IMR-90 (cell line): Measurements from ENCODE around the gene PCYT2. TPM values are rescaled to one million over a fixed set of nuclear protein-coding genes. Genes with fewer than 3 reads are reported as not detected.

Source experiments
- ATAC-seq: fragments of 200-7000 bp; cut with Tn5 transposase; 2 replicates; pipeline ENCODE4 v1.9.1; 2020; ENCODE audit warnings: low read depth, mild to moderate bottlenecking, moderate library complexity
- BruUV-seq: library from RNA; stranded (reverse); fragments of 400-500 nt; replicated peaks from 2 replicates; lab custom pipeline; 2021; lab: Mats Ljungman, UMichigan
- CTCF ChIA-PET: fragments of 300-600 bp; formaldehyde crosslinking; extraction: SDS; loops from one replicate; lab custom pipeline; 2021; ENCODE audit warnings: antibody characterized with exemption; lab: Yijun Ruan, JAX
- POLR2A ChIA-PET: fragments of 300-600 bp; sonication (Branson Sonifier 250); formaldehyde crosslinking; loops from one replicate; lab custom pipeline; 2022; ENCODE audit warnings: antibody characterized with exemption; ENCODE audit not compliant: unreplicated experiment; lab: Charles Lee
- DNase-seq: peaks from one replicate; pipeline ENCODE4 v3.0.0; 2013
- H2AFZ ChIP-seq: replicated peaks from 2 replicates; pipeline ENCODE3; 2013; ENCODE audit warnings: low read length, mild to moderate bottlenecking; ENCODE audit not compliant: poor library complexity
- H2AK5ac ChIP-seq: 2 replicates; pipeline ENCODE4 v1.6.1; 2013; ENCODE audit warnings: low read depth, low read length, inconsistent platforms
- H2AK9ac ChIP-seq: replicated peaks from 2 replicates; pipeline ENCODE3; 2013; ENCODE audit warnings: mild to moderate bottlenecking, low read depth, low read length, moderate library complexity; ENCODE audit not compliant: poor library complexity
- H2BK120ac ChIP-seq: 2 replicates; pipeline ENCODE4 v1.6.1; 2013; ENCODE audit warnings: low read depth, low read length, inconsistent platforms
- H2BK15ac ChIP-seq: 3 replicates; pipeline ENCODE4 v1.6.1; 2013; ENCODE audit warnings: low read depth, low read length, inconsistent platforms
- H2BK20ac ChIP-seq: 2 replicates; pipeline ENCODE4 v1.6.1; 2013; ENCODE audit warnings: low read depth, mild to moderate bottlenecking, inconsistent platforms, low read length, moderate library complexity
- H2BK5ac ChIP-seq: 2 replicates; pipeline ENCODE4 v1.6.1; 2013; ENCODE audit warnings: mild to moderate bottlenecking, low read depth, low read length, inconsistent platforms; ENCODE audit not compliant: poor library complexity, severe bottlenecking
- H3K14ac ChIP-seq: replicated peaks from 2 replicates; pipeline ENCODE4 v1.6.1; 2013; ENCODE audit warnings: low read depth, low read length, inconsistent platforms
- H3K18ac ChIP-seq: 2 replicates; pipeline ENCODE4 v1.6.1; 2013; ENCODE audit warnings: low read depth, low read length, control low read depth
- H3K23ac ChIP-seq: 2 replicates; pipeline ENCODE4 v1.6.1; 2013; ENCODE audit warnings: low read depth, low read length, inconsistent platforms
- H3K27ac ChIP-seq: 2 replicates; pipeline ENCODE4 v1.5.1; 2013; ENCODE audit warnings: mild to moderate bottlenecking, control low read depth, low read length; ENCODE audit not compliant: insufficient read depth
- H3K27me3 ChIP-seq: 2 replicates; pipeline ENCODE4 v1.6.1; 2013; ENCODE audit warnings: low read length; ENCODE audit not compliant: control insufficient read depth, insufficient read depth
- H3K36me3 ChIP-seq: 2 replicates; pipeline ENCODE4 v1.6.1; 2013; ENCODE audit warnings: low read length, mixed read lengths; ENCODE audit not compliant: control insufficient read depth, insufficient read depth
- H3K4ac ChIP-seq: 2 replicates; pipeline ENCODE4 v1.6.1; 2013; ENCODE audit warnings: low read depth, low read length, inconsistent platforms
- H3K4me1 ChIP-seq: 2 replicates; pipeline ENCODE4 v1.6.1; 2013; ENCODE audit warnings: low read length, mixed read lengths; ENCODE audit not compliant: control insufficient read depth, insufficient read depth
- H3K4me2 ChIP-seq: 2 replicates; pipeline ENCODE4 v1.6.1; 2013; ENCODE audit warnings: low read depth, mild to moderate bottlenecking, control low read depth, low read length, moderate library complexity
- H3K4me3 ChIP-seq: 2 replicates; pipeline ENCODE4 v1.5.1; 2013; ENCODE audit warnings: low read depth, mild to moderate bottlenecking, control low read depth, low read length, moderate library complexity; ENCODE audit not compliant: insufficient read depth
- H3K56ac ChIP-seq: 2 replicates; pipeline ENCODE4 v1.6.1; 2013; ENCODE audit warnings: low read length, inconsistent platforms; ENCODE audit not compliant: insufficient read depth; ENCODE audit errors: extremely low read depth
- H3K79me1 ChIP-seq, 2 experiments: 2 replicates each; pipeline ENCODE4 v1.6.1; 2013; ENCODE audit warnings: low read length in 2 of 2, inconsistent platforms in 1 of 2, low read depth in 1 of 2
- H3K9ac ChIP-seq: 2 replicates; pipeline ENCODE4 v1.6.1; 2013; ENCODE audit warnings: low read depth, low read length, control low read depth
- H3K9me1 ChIP-seq: 2 replicates; pipeline ENCODE4 v1.6.1; 2013; ENCODE audit warnings: low read length, inconsistent platforms; ENCODE audit not compliant: insufficient read depth
- H3K9me3 ChIP-seq: 2 replicates; pipeline ENCODE4 v1.6.1; 2013; ENCODE audit warnings: low read length; ENCODE audit not compliant: control insufficient read depth, insufficient read depth
- H4K20me1 ChIP-seq: 2 replicates; pipeline ENCODE4 v1.6.1; 2013; ENCODE audit warnings: low read length, inconsistent platforms; ENCODE audit not compliant: insufficient read depth
- H4K5ac ChIP-seq: 2 replicates; pipeline ENCODE4 v1.6.1; 2013; ENCODE audit warnings: mild to moderate bottlenecking, low read depth, low read length, control low read depth
- H4K8ac ChIP-seq, 2 experiments: 2 replicates each; pipeline ENCODE4 v1.6.1; 2013; ENCODE audit warnings: low read depth in 2 of 2, low read length in 2 of 2, control low read depth in 1 of 2, inconsistent platforms in 1 of 2
- H4K91ac ChIP-seq: 2 replicates; pipeline ENCODE4 v1.6.1; 2013; ENCODE audit warnings: low read depth, low read length, inconsistent platforms; ENCODE audit not compliant: insufficient read depth
- FOS ChIP-seq: fragments of 150-350 bp; IDR thresholded peaks from 2 replicates; pipeline ENCODE4 v1.6.1; 2016; ENCODE audit warnings: low read depth, low read length
- MXI1 ChIP-seq: IDR thresholded peaks from 2 replicates; pipeline ENCODE4 v1.6.1; 2012; ENCODE audit warnings: low read depth, mild to moderate bottlenecking, low read length, moderate library complexity, borderline replicate concordance
- RCOR1 ChIP-seq: IDR thresholded peaks from 2 replicates; pipeline ENCODE4 v1.6.1; 2012; ENCODE audit warnings: mild to moderate bottlenecking, low read length, improper control_type of control experiment; ENCODE audit not compliant: insufficient replicate concordance
- WGBS, 2 experiments: methylation state at CpG; one replicate each; pipeline versions ENCODE4 v1.1.5 to v1.1.7; 2013; ENCODE audit warnings: missing lambda C conversion rate in 2 of 2; ENCODE audit not compliant: insufficient read length in 1 of 2; ENCODE audit errors: extremely low coverage in 2 of 2; 5-methylcytosine and 5-hydroxymethylcytosine counted together
- dilution Hi-C: fragments of 300-500 bp; cut with HindIII; formaldehyde crosslinking; loops from one replicate; pipeline ENCODE4 v1.14.3; 2018; ENCODE audit warnings: low sequenced_read_pairs; ENCODE audit not compliant: unreplicated experiment
- in situ Hi-C: fragments of 300-500 bp; cut with MboI; formaldehyde crosslinking; loops from 3 replicates; pipeline ENCODE4 v1.14.3; 2019; ENCODE audit warnings: low sequenced_read_pairs, inconsistent platforms, mixed read lengths
- intact Hi-C: fragments of 100-400 bp; cut with micrococcal nuclease; formaldehyde crosslinking; loops from 2 replicates; pipeline ENCODE4 v1.10.0; 2022
- polyA plus RNA-seq, 3 experiments: library from polyadenylated mRNA; depleted of rRNA; stranded (reverse); fragments of >200 nt; gene quantifications; 2 replicates each; pipeline ENCODE4 v1.2.3, GENCODE V29; 2012; ENCODE audit warnings: low replicate concordance in 1 of 3
- total RNA-seq: library from RNA; depleted of rRNA; stranded (reverse); fragments of >200 nt; gene quantifications from 2 replicates; pipeline ENCODE4 v1.2.3, GENCODE V29; 2012
- TF ChIP-seq, protein P1 (sequence below): fragments of 150-350 bp; IDR thresholded peaks from 2 replicates; pipeline ENCODE4 v1.6.1; 2017; ENCODE audit warnings: mild to moderate bottlenecking, antibody characterized with exemption, low read length, low read depth
- TF ChIP-seq, protein P2 (sequence below): fragments of 150-350 bp; IDR thresholded peaks from 2 replicates; pipeline ENCODE4 v1.6.1; 2016; ENCODE audit warnings: low read depth, mild to moderate bottlenecking, low read length, moderate library complexity, borderline replicate concordance

Gene PCYT2
- total and polyA plus RNA-seq, 2 of the 4 experiments (the other 2 are of a cell fraction), result 37.3 to 38.5 TPM

DNA sequence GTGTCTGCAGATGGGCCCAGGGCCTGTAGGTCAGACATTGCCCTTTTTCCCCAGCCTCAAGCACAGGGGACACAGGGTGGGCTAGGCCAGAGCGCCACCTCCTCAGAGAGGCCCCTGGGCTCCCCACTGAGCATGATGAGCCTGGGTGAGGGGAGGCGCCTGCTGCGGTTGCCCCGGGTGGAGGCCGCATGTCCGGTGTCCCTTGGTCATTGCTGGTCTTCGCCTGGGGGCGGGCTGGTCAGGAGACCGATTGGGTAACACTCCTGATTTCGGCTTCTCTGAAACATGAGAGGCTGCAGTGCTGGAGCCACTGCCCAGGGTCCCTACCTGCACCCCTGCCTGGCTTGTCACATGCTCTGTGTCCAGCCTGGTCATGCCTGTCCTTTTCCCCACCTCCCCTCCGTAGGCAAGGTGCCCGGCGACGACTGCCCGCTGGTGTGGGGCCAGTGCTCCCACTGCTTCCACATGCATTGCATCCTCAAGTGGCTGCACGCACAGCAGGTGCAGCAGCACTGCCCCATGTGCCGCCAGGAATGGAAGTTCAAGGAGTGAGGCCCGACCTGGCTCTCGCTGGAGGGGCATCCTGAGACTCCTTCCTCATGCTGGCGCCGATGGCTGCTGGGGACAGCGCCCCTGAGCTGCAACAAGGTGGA is 11.6 kb downstream of the PCYT2 start:
- Histone ChIP-seq H3K4me2 (no peak overlapping the region), H4K5ac (no peak overlapping the region), H3K4ac (no peak overlapping the region), H2AK9ac (no peak overlapping the region), H2BK20ac (no peak overlapping the region), H3K56ac (no peak overlapping the region), H3K18ac (no peak overlapping the region), H2BK15ac (no peak overlapping the region), H2AK5ac (no peak overlapping the region), H4K8ac (no peak overlapping the region), H4K91ac (no peak overlapping the region), H2BK5ac (no peak overlapping the region), H3K23ac (no peak overlapping the region), H4K20me1 (peaks cover 26% of the 10 kb centered on the region), H3K79me1 (peaks cover 3 to 47% of the 10 kb centered on the region in 2 experiments; a peak in 3 of 4 replicates), H3K4me3 (no peak overlapping the region), H3K27ac (no peak overlapping the region), H3K27me3 (no peaks in the 10 kb centered on the region), H3K9ac (no peak overlapping the region), H3K9me1 (peaks cover 13% of the 10 kb centered on the region; the same call in 1 of the 2 replicates), H3K9me3 (no peaks in the 10 kb centered on the region), H3K36me3 (peaks cover 31% of the 10 kb centered on the region), H3K4me1 (peaks cover 14% of the 10 kb centered on the region), H2AFZ (no peak overlapping the region), H2BK120ac (no peak overlapping the region), H3K14ac (no peak overlapping the region)
- no peak for DNase-seq
- BruUV-seq, result no TSS peak
- POLR2A ChIA-PET, result no interaction called here
- TF ChIP-seq, protein P1, sequence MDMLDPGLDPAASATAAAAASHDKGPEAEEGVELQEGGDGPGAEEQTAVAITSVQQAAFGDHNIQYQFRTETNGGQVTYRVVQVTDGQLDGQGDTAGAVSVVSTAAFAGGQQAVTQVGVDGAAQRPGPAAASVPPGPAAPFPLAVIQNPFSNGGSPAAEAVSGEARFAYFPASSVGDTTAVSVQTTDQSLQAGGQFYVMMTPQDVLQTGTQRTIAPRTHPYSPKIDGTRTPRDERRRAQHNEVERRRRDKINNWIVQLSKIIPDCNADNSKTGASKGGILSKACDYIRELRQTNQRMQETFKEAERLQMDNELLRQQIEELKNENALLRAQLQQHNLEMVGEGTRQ, result no peak
- TF ChIP-seq, protein P2, sequence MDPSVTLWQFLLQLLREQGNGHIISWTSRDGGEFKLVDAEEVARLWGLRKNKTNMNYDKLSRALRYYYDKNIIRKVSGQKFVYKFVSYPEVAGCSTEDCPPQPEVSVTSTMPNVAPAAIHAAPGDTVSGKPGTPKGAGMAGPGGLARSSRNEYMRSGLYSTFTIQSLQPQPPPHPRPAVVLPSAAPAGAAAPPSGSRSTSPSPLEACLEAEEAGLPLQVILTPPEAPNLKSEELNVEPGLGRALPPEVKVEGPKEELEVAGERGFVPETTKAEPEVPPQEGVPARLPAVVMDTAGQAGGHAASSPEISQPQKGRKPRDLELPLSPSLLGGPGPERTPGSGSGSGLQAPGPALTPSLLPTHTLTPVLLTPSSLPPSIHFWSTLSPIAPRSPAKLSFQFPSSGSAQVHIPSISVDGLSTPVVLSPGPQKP, result no peak
- TF ChIP-seq MXI1 (no peak), FOS (no peak), RCOR1 (no peak)
- intact Hi-C loops, result no loop called here
- CTCF ChIA-PET, result no interaction called here
- 88% methylated on average over 8 of the region's 22 CpGs; no CpG with 5 or more reads in 1 of the 2 experiments for WGBS, 2 experiments
- ATAC-seq, result no peak
- in situ Hi-C loops, result no loop called here
- dilution Hi-C loops, result no loop called here
